ENCODE results near the gene PSMA5. TPM values are rescaled to one million over a fixed set of nuclear protein-coding genes. Genes with fewer than 3 reads are reported as not detected.

Gene PSMA5
- total and polyA plus RNA-seq, 10 of the 15 experiments (the other 5 are each of a cell fraction or from before 2014, with no cell fraction given) = 58.7 to 271 (median 187) TPM

DNA sequence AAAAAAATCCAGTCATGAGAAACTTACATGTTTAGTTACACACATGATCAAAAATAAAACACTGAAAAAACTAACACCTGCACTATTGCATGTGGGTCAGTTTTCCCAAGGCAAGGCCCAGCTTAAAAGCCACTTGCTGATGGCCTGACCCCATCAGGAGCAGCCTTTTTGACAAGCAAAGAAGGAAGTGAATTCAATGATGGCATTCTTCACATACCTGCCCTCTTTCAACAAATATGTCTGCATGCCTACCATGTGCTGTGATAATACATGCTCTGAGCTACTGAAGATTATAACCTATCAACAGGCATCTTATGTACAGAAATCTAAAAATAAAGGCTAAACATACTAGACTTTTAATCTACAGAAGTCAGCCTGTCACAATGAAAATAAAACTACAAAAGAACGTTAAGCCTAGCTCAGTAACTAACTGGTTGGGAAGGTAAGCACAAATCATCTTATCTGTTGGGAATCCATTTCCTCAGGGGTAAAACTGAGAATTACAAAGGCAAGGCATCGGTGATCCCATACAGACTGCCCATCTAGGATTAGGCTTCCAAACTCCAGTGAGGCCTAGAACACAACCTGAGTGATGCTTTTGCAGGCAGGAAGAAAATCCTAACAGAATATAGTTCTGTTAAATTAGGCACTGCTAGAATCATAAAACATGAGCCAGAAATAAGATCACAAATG is 43.0 kb downstream of the PSMA5 start (continued):
- TF ChIP-seq, protein P1, sequence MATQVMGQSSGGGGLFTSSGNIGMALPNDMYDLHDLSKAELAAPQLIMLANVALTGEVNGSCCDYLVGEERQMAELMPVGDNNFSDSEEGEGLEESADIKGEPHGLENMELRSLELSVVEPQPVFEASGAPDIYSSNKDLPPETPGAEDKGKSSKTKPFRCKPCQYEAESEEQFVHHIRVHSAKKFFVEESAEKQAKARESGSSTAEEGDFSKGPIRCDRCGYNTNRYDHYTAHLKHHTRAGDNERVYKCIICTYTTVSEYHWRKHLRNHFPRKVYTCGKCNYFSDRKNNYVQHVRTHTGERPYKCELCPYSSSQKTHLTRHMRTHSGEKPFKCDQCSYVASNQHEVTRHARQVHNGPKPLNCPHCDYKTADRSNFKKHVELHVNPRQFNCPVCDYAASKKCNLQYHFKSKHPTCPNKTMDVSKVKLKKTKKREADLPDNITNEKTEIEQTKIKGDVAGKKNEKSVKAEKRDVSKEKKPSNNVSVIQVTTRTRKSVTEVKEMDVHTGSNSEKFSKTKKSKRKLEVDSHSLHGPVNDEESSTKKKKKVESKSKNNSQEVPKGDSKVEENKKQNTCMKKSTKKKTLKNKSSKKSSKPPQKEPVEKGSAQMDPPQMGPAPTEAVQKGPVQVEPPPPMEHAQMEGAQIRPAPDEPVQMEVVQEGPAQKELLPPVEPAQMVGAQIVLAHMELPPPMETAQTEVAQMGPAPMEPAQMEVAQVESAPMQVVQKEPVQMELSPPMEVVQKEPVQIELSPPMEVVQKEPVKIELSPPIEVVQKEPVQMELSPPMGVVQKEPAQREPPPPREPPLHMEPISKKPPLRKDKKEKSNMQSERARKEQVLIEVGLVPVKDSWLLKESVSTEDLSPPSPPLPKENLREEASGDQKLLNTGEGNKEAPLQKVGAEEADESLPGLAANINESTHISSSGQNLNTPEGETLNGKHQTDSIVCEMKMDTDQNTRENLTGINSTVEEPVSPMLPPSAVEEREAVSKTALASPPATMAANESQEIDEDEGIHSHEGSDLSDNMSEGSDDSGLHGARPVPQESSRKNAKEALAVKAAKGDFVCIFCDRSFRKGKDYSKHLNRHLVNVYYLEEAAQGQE (IDR thresholded peaks at IDR 0.05; ENCODE audit: low read depth, low read length) = no peak

DNA sequence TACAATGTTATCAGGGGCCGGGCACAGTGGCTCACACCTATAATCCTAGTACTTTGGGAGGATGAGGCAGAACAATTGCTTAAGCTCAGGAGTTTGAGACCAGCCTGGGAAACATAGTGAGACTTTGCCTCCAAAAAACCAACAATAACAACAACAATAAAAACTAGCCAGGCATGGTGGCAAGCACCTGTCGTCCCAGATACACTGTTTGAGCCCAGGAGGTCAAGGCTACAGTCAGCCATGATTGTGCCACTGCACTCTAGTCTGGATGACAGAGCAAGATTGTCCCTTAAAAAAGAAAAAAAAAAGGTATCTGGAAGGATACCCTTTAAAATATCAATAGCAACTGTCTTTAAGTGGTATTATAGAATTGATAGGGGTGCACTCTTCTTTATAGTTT is 44.7 kb downstream of the PSMA5 start:
- ChIA-PET POLR2A (no interaction called here), SMC1A (ENCODE audit: uncharacterized antibody, unreplicated experiment) (no interaction called here), RAD21 (ENCODE audit: unreplicated experiment) (interaction anchor here (1.3 kb wide), 1 partner anchor 104 kb away, joined by 4 read pairs; no protein-coding TSS in a partner anchor), CTCF (interaction anchor here (0.7 to 2.0 kb wide), 4 partner anchors 9 to 1690 kb away, joined by 3 to 7 read pairs (median 4); partner anchors contain the start of gene SORT1)
- Histone ChIP-seq H2AFZ (ENCODE audit: control insufficient read depth, low read depth, low read length) (no peak overlapping the region), H3K4me3 (no peak overlapping the region), H3K9me3 (replicated peaks; ENCODE audit: control insufficient read depth, insufficient read depth, low read length) (no peaks in the 10 kb centered on the region), H3K79me2 (ENCODE audit: control insufficient read depth, insufficient read depth, low read length) (no peaks in the 10 kb centered on the region), H3K27ac (ENCODE audit: control insufficient read depth, insufficient read depth) (no peak overlapping the region), H4K20me1 (ENCODE audit: control insufficient read depth, insufficient read depth) (no peaks in the 10 kb centered on the region), H3K36me3 (ENCODE audit: control insufficient read depth in 2 of 2, insufficient read depth in 2 of 2, low read length in 1 of 2) (no peaks in the 10 kb centered on the region), H3K27me3 (replicated peaks in 1 of 2; ENCODE audit: control insufficient read depth in 2 of 2, insufficient read depth in 2 of 2, low read length in 1 of 2) (no peaks in the 10 kb centered on the region), H3K4me2 (ENCODE audit: control insufficient read depth, insufficient read depth) (no peak overlapping the region), H3K4me1 (ENCODE audit: control insufficient read depth, insufficient read depth, low read length) (no peaks in the 10 kb centered on the region), H3K9ac (ENCODE audit: control insufficient read depth, insufficient read depth, low read length) (no peak overlapping the region)
- no peak for ATAC-seq
- no TSS peak for BruUV-seq (replicated peaks)
- in situ Hi-C loops (cut with MboI) = no loop called here
- WGBS (ENCODE audit: insufficient coverage, insufficient replicate concordance, low lambda C conversion rate, missing lambda C conversion rate) = 22% methylated on average over 2 of the region's 2 CpGs
- DNase-seq (ENCODE audit: low read depth, low spot score) = no peak
- FAIRE-seq = no peak
- intact Hi-C loops (cut with micrococcal nuclease; ENCODE audit: unreplicated experiment) = no loop called here
- TF ChIP-seq EP300 (IDR thresholded peaks at IDR 0.05; ENCODE audit: borderline replicate concordance in 1 of 2, control insufficient read depth in 1 of 2, low read depth in 2 of 2, low read length in 2 of 2) (no peak), CEBPB (IDR thresholded peaks at IDR 0.05; ENCODE audit: borderline replicate concordance in 1 of 2, low read depth in 2 of 2, low read length in 2 of 2) (no peak), SMARCA5 (IDR thresholded peaks at IDR 0.05) (no peak), ZZZ3 (IDR thresholded peaks at IDR 0.05; ENCODE audit: control insufficient read depth, insufficient read length, low read depth) (no peak)
- TF ChIP-seq, protein P2, sequence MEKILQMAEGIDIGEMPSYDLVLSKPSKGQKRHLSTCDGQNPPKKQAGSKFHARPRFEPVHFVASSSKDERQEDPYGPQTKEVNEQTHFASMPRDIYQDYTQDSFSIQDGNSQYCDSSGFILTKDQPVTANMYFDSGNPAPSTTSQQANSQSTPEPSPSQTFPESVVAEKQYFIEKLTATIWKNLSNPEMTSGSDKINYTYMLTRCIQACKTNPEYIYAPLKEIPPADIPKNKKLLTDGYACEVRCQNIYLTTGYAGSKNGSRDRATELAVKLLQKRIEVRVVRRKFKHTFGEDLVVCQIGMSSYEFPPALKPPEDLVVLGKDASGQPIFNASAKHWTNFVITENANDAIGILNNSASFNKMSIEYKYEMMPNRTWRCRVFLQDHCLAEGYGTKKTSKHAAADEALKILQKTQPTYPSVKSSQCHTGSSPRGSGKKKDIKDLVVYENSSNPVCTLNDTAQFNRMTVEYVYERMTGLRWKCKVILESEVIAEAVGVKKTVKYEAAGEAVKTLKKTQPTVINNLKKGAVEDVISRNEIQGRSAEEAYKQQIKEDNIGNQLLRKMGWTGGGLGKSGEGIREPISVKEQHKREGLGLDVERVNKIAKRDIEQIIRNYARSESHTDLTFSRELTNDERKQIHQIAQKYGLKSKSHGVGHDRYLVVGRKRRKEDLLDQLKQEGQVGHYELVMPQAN (conservative IDR thresholded peaks at IDR 0.05) = no peak
- TF ChIP-seq, protein P3, sequence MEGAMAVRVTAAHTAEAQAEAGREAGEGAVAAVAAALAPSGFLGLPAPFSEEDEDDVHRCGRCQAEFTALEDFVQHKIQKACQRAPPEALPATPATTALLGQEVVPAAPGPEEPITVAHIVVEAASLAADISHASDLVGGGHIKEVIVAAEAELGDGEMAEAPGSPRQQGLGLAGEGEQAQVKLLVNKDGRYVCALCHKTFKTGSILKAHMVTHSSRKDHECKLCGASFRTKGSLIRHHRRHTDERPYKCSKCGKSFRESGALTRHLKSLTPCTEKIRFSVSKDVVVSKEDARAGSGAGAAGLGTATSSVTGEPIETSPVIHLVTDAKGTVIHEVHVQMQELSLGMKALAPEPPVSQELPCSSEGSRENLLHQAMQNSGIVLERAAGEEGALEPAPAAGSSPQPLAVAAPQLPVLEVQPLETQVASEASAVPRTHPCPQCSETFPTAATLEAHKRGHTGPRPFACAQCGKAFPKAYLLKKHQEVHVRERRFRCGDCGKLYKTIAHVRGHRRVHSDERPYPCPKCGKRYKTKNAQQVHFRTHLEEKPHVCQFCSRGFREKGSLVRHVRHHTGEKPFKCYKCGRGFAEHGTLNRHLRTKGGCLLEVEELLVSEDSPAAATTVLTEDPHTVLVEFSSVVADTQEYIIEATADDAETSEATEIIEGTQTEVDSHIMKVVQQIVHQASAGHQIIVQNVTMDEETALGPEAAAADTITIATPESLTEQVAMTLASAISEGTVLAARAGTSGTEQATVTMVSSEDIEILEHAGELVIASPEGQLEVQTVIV (IDR thresholded peaks at IDR 0.05; ENCODE audit: borderline replicate concordance, partially characterized antibody) = no peak
- TF ChIP-seq, protein P4, sequence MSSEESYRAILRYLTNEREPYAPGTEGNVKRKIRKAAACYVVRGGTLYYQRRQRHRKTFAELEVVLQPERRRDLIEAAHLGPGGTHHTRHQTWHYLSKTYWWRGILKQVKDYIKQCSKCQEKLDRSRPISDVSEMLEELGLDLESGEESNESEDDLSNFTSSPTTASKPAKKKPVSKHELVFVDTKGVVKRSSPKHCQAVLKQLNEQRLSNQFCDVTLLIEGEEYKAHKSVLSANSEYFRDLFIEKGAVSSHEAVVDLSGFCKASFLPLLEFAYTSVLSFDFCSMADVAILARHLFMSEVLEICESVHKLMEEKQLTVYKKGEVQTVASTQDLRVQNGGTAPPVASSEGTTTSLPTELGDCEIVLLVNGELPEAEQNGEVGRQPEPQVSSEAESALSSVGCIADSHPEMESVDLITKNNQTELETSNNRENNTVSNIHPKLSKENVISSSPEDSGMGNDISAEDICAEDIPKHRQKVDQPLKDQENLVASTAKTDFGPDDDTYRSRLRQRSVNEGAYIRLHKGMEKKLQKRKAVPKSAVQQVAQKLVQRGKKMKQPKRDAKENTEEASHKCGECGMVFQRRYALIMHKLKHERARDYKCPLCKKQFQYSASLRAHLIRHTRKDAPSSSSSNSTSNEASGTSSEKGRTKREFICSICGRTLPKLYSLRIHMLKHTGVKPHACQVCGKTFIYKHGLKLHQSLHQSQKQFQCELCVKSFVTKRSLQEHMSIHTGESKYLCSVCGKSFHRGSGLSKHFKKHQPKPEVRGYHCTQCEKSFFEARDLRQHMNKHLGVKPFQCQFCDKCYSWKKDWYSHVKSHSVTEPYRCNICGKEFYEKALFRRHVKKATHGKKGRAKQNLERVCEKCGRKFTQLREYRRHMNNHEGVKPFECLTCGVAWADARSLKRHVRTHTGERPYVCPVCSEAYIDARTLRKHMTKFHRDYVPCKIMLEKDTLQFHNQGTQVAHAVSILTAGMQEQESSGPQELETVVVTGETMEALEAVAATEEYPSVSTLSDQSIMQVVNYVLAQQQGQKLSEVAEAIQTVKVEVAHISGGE (CRISPR knock-in tag; IDR thresholded peaks at IDR 0.05) = no peak
